ENCODE data around the gene MRPL58.
A peak's percentile ranks its signal among the peaks of the same experiment; 100 is the strongest.

The MRPL58 gene

DNA sequence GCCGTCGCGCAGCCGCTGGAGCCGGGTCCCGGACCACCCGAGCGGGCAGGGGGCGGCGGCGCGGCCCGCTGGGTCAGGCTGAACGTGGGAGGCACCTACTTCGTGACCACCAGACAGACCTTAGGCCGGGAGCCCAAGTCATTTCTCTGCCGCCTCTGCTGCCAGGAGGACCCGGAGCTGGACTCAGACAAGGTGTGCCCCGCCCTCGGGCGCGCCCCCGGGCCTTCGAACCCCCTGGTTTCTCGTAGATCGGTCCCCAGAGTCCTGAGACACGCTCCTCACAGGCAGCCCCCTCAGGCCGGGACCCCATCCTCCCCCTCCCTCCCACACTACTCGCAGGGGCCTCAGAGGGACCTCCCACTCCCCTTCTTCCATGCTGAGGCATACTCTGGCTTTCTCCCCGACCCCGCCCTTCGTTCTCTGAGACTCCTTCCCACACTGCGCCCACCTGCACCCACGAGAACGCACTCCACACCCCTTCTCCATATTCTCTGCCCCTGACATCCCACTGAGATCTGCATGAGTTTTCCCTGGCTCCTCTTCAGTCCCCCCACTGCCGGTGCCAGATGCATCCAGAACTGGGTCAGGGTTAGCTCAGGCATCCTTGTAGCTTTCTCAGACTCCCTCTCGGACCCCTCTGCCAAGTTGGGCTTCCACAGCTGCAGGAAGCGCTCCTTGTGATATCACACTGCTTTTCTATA, 35.1 kb downstream of the MRPL58 start:
- no peak for DNase-seq (ENCODE audit: low read depth)
- in situ Hi-C loops (cut with HindIII; ENCODE audit: low sequenced_read_pairs) = no loop called here
- TF ChIP-seq, protein P1, sequence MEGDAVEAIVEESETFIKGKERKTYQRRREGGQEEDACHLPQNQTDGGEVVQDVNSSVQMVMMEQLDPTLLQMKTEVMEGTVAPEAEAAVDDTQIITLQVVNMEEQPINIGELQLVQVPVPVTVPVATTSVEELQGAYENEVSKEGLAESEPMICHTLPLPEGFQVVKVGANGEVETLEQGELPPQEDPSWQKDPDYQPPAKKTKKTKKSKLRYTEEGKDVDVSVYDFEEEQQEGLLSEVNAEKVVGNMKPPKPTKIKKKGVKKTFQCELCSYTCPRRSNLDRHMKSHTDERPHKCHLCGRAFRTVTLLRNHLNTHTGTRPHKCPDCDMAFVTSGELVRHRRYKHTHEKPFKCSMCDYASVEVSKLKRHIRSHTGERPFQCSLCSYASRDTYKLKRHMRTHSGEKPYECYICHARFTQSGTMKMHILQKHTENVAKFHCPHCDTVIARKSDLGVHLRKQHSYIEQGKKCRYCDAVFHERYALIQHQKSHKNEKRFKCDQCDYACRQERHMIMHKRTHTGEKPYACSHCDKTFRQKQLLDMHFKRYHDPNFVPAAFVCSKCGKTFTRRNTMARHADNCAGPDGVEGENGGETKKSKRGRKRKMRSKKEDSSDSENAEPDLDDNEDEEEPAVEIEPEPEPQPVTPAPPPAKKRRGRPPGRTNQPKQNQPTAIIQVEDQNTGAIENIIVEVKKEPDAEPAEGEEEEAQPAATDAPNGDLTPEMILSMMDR (IDR thresholded peaks at IDR 0.05; ENCODE audit: low read depth, low read length, missing control alignments) = no peak

DNA sequence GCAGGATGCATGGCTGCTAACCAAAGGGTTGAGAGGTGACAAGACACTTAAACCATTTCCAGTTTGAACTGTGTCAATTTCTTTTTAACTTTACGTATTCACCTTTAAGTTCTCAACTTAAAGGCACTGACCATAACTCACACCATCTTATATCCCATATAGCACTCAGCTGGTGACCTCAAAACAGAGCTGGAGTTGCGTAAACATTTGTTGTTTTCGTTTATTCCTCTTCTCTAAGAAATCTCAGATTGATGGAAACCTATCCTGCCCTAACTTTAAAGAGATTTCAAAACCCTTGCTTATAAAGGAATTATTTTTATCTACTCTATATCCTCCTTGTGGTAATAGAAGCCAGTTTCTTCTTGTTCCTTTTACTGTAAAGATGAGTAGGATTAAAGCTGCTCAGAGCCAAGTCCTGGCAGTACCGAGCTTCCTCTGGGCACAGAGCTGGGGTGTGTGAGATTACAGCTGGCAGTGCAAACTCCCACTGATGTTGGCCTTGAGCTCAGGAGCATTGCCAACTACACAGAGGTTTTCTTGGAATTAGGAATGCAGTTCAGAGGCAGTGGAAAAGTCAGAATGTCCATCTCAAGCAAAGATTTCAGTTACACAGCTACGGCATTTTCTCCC, 35.9 kb downstream of the MRPL58 start:
- peak overlapping the region; percentile 92 for H3K4me3 ChIP-seq (ENCODE audit: low read depth, low read length)
- TF ChIP-seq, protein P1 (IDR thresholded peaks at IDR 0.05; ENCODE audit: low read depth, low read length, missing control alignments) = no peak
- in situ Hi-C loops (cut with HindIII; ENCODE audit: low sequenced_read_pairs) = no loop called here
- DNase-seq (ENCODE audit: low read depth) = no peak

More for the DNA sequence above, 35.1 kb downstream of the MRPL58 start:
- H3K4me3 ChIP-seq (ENCODE audit: low read depth, low read length) = peak overlapping the region; percentile 92

DNA sequence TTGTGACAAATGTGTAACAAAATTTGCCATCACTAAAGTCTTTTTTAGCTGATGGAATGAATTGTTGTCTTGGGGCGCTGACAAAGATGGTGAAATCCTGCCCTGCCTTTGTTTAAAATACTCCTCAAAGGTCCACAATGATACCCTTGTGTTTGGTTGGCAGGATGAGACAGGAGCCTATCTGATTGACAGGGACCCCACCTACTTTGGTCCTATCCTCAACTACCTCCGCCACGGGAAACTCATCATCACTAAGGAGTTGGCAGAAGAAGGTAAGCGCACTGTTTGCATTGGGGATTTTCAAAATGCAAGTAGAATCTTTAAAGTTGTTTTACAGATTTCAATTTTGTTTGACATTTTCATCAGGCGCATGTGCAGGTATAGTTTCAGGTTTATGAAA, 36.6 kb downstream of the MRPL58 start:
- in situ Hi-C loops (cut with HindIII; ENCODE audit: low sequenced_read_pairs) = no loop called here
- TF ChIP-seq, protein P1 (IDR thresholded peaks at IDR 0.05; ENCODE audit: low read depth, low read length, missing control alignments) = no peak
- DNase-seq (ENCODE audit: low read depth) = no peak
- no peak overlapping the region for H3K4me3 ChIP-seq (ENCODE audit: low read depth, low read length)

DNA sequence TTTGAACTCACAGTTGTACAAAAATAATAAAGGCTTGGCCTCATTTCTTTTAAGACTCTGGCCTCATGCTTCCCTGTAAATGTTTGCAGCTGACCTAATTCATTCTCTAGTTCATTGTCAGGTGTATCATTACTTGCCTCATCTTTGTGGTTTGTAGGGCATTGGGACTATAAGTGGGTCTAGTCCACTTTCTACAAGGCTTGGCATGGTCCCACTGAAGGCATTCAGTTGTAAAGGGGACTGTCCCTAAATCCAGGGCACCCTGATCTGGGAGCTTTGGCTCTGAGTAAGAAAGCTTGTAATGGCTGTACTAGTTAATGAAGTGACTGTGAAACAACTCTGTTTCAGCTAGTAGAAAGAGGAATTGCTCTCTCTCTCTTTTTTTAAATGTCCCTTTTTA, 37.2 kb downstream of the MRPL58 start:
- DNase-seq (ENCODE audit: low read depth) = no peak
- in situ Hi-C loops (cut with HindIII; ENCODE audit: low sequenced_read_pairs) = loop anchor here (5.0 kb wide), 1 partner anchor 88 kb away; no protein-coding TSS in a partner anchor
- TF ChIP-seq, protein P1 (IDR thresholded peaks at IDR 0.05; ENCODE audit: low read depth, low read length, missing control alignments) = no peak
- H3K4me3 ChIP-seq (ENCODE audit: low read depth, low read length) = no peak overlapping the region

DNA sequence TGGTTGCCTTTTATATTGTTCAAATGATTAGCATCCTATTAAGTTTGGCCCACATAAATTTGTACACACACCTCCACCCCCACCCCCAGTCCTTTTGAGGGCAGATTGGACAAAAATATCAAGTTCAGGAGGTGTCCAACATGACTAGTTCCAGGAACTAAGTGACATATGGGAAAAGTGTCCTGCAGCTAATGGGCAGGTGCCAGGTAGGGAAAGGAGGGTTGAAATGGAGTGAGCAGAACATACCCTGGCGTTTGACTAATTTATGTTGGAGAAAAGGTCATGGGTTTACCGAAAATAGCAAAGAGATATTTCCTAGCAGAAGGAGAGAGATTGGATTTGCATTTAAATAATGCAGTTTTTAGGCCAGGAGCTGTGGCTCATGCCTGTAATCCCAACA, 39.5 kb downstream of the MRPL58 start:
- H3K4me3 ChIP-seq (ENCODE audit: low read depth, low read length) = no peak overlapping the region
- DNase-seq (ENCODE audit: low read depth) = no peak
- TF ChIP-seq, protein P1 (IDR thresholded peaks at IDR 0.05; ENCODE audit: low read depth, low read length, missing control alignments) = no peak
- in situ Hi-C loops (cut with HindIII; ENCODE audit: low sequenced_read_pairs) = loop anchor here (5.0 kb wide), 1 partner anchor 85 kb away; no protein-coding TSS in a partner anchor

DNA sequence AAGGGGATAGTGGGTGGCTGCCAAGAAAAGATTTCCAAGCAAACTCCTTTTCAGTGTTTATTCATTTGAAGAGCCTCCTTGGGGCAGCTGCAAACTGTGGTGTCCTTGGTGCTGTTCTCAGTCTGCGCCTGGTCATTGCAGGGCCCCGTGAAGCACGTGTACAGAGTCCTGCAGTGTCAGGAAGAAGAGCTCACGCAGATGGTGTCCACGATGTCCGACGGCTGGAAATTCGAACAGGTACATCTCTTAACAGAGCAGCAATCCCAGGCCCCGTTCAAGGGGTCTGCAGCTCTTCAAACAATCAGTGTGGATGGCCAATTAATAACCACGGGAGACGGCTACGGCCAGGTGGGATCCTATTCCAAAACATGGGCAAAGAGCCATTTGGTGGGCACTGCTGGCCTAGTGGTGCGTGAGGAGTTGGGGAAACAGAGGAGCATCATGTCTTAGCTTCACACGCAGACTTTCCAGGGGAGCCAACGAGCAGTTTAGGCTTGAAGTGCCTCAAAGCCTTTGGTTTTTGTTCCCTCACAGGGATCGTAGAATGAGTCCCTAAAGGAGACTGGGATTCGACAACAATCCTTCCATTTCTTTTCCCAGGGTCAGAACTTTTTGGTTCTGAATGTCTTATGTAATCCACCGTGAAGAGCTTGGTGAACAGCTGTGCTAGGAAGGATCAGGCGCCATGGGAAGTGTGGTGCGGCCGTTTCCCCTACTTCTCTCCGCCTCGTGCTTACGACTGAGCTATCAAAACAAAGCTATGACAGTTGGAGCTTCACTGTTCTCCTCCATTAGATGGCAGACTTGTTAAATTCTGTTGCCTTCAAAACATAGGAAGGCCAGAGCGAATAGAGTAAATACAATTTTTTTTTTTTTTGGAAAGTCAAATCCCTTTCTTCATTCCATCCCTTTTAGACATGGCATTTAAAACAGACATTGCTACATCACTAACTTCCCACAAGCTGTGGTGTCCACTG, 47.2 kb downstream of the MRPL58 start:
- TF ChIP-seq, protein P1 (IDR thresholded peaks at IDR 0.05; ENCODE audit: low read depth, low read length, missing control alignments) = peak; percentile 35
- in situ Hi-C loops (cut with HindIII; ENCODE audit: low sequenced_read_pairs) = no loop called here

More for the DNA sequence above, 47.2 kb downstream of the MRPL58 start:
- no peak for DNase-seq (ENCODE audit: low read depth)
- no peak overlapping the region for H3K4me3 ChIP-seq (ENCODE audit: low read depth, low read length)

Measured in astrocyte of the cerebellum (primary cell).